Stimulated activated CD4-positive, alpha-beta T cell treated with anti-CD3 and anti-CD28 coated beads, Interleukin-12 subunit alpha, Interleukin-12 subunit beta, amount 100 ng/mL, for 4 hours (primary cell): ENCODE data around the gene FCN3.

Experiments
- DNase-seq: peaks from one replicate; pipeline ENCODE4 v3.0.0-alpha.2; 2020

FCN3 gene

DNA sequence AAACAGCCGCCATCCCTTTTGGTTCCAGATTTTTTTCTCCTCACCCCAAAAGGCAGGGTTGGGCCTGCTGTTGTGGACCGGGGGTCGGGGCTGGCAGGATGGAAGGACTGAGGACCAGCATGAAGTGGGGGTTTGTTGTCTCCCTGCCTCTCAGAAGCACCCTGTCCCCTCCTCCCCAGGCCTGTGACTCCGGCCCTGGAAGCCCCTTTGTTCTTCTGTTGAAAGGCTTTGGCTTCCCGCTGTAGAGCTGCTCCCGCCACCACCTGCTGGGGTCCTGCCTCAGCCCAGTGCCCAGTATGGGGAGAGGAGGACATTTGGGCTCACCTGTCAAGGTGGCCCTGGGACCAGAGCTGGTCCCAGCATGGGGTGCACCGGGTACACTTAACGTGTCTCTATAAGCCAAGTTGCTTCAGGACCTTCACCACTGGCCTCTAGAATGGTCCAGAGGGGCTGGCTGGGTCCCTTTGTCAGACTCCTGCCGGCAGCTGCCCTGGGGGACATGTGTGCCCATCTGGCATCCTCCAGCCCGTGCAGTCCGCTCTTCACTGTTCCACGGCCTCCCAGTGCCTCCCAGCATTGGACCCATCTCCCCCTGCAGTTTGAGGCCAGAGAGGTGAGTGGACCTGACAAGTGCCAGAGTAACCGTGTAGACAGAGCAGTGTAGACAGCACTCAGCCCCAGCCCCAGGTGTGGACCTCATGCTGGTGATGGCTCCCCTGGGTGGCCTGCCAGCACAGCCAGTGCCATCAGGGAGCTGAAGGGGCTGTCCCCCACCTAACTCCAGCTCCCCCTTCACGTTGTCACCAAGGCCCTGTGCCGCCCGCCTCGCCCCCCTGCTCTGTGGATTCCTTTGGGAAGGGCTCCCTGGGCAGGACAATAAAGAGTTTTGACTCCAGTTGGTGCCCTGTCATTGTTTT lies 38.9 kb downstream of the FCN3 start:
- DNase-seq = no peak

DNA sequence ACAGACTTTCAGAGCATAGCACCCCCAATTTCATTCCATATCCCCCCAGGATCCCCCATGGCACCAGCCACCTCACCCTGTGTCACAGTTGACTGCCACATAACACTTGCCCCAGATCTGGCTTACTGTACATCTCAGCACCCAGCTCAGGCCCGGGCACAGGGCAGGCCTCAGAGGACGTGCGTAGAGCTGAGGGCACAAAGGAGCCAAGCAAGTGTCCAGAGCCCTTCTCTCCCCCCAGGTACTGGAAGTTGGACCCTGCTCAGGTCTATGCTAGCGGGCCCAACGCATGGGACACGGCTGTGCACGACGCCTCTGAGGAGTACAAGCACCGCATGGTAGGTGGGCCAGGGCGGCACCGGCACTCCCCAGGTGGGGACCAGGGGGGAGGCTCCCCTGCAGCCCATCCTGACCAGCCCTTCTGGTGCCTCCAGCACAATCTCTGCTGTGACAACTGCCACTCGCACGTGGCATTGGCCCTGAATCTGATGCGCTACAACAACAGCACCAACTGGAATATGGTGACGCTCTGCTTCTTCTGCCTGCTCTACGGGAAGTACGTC lies 40.8 kb downstream of the FCN3 start:
- no peak for DNase-seq

DNA sequence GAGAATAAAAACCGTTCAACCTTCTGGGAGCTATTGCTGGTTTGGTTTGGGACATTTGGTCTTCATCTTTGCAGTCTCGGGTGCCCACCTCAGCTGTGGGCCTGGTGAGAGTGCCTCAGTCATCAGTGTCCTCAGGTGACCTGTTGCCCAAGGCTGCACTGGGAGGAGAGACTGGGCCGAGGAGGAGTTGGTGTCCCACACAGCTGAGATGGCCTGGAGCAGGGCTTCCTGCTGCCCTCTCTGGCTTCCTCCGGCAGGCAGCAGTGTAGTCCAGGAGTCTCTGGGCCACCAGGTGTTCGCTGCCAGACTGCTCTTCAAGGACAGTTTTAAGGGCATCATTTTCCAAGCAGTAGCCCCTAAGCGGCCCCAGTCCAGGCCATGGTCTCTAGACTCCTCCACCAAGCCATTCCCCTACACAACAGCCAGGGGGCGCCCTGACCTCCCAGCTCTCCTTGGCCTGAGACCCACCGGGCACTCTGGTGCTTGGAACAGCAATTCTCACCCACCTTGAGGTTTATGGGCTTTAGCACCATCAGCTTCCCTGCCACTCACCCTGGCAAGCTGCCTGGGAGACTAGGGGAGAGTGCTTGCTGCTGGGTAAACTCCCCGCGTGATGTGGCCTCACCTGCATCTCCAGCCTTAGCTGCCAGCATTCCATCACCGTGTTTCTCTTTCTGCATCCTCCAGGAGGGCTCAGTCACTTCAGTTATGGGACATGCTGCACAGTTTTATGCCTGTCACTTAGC lies 41.9 kb downstream of the FCN3 start:
- DNase-seq = peak; percentile 48

DNA sequence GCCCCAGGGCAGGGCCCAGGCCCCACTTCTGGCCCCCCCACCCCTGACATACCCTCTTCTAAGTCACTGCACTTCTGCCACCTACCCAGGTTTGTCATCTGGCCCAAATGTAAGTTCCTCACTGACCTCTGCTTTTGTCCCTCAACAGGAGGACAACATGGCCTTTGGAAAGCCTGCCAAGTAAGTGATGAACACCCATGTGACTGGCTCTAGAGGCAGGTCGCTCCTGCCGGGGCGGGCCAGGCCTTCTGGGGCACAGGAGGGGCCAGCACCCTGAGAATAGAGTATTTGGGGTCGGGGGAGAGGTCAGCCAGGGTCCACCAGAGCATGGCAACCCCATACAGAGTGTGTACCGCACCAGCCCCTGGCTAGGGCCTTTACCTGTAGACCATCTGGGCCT lies 42.7 kb downstream of the FCN3 start:
- DNase-seq = no peak

DNA sequence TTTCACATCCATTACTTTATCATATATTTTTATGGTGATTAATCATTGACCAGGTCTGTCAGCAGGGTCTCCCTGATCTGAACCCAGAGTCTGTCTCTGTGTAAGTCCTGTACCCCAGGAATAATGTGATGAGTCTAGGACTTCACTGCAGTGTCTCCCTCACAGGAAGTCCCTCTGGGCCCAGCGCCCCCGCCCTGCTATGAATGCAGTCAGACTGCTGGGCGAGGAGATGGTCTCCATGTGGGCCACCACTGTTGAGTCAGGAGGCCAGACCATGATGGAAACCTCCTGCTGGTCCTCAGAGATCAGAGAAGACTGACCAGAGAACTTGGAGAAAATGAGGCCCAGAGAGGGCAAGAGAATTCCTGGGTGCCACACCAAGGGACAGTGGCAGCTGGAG lies 43.2 kb downstream of the FCN3 start:
- DNase-seq = no peak

DNA sequence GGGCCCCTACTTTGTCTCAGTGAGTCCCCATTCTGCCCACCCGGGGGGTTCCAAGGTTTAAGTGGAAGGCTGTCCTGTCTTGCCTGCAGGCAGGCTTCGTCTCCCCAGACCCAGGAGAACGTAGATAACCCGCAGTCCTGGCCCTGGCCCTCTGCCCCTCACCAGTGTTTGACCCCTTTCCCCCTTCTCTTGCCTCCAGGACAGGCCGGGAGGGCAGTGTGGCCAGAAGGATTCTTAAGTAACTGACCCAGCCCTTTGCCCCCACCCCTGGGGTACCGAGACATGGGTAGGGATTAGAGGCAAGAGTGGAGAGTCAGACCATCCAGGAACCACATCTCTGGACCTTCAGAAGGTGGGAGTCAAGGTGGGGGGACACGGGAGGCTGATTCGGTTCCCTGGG lies 43.8 kb downstream of the FCN3 start:
- DNase-seq = no peak

DNA sequence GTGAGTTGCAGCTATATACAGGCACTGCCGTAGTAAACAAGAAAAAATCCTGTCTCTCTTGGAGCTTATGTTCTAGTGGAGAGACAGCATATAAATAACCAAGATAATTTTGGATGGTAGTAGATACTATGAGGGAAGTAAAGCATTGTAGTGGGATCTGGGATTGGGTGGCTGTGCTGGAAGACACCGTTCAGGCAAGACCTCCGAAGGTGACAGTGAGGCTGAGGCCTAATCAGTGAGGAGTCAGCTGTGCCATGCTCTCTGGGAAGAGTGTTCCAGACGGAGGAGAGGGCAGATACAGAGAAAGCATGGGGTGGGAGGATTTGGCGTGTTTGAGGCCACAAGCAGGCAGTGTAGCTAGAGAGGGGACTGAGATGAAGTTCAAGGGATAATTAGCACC lies 46.7 kb downstream of the FCN3 start:
- no peak for DNase-seq

DNA sequence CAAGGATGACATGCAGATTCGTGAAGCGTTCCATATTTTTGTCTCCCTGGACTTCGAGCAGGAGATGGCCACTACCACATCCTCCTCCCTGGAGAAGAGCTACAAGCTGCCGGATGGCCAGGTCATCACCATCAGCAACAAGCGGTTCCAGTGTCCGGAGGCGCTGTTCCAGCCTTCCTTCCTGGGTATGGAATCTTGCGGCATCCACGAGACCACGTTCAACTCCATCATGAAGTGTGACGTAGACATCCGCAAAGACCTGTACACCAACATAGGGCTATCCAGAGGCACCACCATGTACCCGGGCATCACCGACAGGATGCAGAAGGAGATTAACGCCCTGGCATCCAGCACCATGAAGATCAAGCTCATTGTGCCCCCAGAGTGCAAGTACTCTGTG lies 49.3 kb downstream of the FCN3 start:
- DNase-seq = no peak

DNA sequence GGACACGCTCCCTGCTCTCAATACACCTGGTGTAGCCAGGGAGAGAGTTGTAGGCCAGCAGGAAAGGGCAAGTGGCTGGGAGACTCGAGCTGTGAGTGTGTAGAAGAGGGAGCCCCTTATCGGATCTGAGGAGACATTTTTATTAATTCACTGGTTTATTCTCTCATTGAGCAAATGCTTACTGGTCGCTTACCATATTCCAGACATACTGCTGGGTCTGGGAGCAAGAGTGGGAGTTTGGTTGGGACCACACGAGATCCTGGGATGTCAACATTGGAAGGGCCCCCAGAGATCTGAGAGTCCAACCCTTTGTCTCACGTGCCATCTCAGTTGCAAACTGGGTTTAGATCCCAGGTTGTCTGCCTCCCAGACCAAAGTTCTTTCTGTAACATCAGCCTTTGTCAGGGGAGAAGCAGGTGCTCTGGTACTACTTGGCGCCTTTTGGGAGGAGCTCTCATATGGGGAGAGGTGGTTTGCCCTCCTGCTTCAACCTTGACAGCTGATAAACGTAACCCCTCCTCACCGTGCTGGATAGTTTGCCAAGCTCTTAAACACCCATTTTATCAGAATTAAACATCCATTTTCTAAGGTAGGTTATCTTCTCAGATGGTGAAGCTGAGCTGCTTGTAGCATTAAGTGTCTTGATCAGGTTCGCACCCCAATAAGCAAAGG lies 51.9 kb downstream of the FCN3 start:
- DNase-seq = no peak

DNA sequence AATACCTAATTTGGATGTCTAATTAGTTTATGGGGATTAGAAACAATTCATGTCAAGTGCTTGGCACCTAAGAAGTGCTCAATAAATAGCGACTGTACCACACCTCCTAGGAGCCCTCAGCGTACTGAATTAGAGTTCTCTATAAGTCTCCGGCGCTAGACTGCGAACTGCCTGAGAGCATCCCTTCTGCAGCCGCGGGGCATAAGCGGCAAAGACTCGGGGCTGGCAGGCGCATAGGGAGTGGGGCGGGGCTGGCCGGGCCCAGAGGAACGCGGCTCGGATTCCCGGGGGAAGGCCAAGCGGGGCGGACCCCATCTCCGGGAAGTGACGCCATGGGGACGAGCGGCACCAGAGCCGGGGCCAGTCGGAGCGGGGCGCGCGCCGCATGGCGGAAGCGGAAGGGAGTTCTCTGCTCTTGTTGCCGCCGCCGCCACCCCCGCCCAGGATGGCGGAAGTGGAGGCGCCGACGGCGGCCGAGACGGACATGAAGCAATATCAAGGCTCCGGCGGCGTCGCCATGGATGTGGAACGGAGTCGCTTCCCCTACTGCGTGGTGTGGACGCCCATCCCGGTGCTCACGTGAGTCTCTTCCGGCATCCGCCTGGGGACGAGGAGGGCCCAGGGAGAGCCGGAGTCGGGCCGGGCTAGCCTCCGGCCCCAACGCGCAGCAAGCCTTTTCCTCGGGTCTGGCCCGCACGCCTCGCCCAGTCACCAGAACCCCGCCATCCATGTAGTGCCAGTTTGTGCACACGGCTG lies 52.6 kb downstream of the FCN3 start, which contains the start of gene TMEM222:
TSS of gene TMEM222 (plus strand) at position 351 of the 756 bp plus-strand sequence. CDS start at position 386, 35 bp downstream.
- DNase-seq = peak; percentile 96
